ENCODE measurements around the gene BCL2A1.
"Not testable (repeated sequence)": the region's sequence is repeated elsewhere in the genome, so short reads cannot be mapped to it uniquely, and the experiment has no call there.

Gene BCL2A1

GRCh38 chr15:79923515-79924169 lies 47.4 kb downstream of the BCL2A1 start:
- DNase-seq (ENCODE audit: low read depth in 3 of 3) = peak; percentile 97 to 98 (median 98)

DNA sequence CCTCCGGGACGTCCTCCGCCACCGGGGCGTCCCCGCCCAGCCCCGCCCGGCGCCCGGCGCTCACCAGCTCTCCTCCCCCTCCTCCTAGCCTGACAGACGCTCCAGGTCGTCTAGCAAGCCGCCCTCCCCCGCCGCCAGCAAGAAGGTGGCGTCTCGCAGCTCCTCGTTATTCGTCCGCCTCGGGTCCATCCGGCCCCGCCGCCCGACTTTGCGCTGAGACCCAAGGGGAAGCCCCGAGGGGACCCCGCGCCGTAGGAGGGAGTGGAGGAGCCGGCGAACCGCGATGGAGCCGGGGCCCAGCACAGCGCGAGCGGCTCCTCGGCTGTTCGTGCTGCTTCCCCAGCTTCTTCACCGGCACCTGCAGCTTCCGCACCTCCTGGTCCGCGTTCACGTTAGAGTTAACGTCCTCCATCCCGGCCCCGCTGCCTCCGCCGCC lies 47.9 kb downstream of the BCL2A1 start:
- peak; percentile 46 to 73 (median 62) for DNase-seq (ENCODE audit: low read depth in 3 of 3)

GRCh38 chr15:79922512-79923078 lies 48.4 kb downstream of the BCL2A1 start:
- DNase-seq (ENCODE audit: low read depth in 3 of 3) = no peak

DNA sequence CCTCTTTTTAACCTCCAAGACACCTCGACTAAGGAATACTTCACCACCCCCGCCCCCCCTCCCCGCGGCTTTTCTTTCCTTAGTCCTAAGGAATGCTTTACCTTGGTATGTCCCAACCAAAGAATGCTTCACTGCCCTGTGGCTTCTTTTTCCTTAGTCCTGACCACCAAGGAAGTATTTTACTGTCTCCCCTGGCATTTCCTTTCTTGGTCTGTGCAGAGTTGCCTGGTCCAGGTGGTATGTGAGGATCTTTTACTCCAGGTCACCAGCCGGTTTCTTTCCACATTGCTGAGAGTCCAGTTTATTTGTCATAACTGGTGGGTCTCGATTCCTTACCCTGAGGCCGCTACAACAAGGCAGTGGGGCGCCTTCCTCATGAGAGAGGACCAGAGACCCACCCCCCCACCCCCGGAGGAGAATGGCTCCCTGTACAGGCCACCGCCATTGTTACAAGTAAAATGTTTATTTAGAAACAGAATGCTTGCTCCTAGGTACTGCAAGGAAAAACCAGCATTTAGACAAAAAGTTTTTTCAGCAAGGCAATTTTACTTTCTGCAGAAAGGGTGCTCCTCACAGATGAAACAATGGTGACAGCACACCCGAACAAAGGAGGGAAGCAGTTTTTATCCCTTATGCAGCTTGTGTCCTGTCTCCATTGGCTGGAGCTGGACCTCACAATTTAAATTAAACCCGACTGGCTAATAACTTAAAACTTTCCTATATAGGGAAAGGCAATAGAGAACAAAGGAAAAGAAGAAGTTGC lies 51.1 kb downstream of the BCL2A1 start:
- DNase-seq (ENCODE audit: low read depth in 3 of 3) = no peak

DNA sequence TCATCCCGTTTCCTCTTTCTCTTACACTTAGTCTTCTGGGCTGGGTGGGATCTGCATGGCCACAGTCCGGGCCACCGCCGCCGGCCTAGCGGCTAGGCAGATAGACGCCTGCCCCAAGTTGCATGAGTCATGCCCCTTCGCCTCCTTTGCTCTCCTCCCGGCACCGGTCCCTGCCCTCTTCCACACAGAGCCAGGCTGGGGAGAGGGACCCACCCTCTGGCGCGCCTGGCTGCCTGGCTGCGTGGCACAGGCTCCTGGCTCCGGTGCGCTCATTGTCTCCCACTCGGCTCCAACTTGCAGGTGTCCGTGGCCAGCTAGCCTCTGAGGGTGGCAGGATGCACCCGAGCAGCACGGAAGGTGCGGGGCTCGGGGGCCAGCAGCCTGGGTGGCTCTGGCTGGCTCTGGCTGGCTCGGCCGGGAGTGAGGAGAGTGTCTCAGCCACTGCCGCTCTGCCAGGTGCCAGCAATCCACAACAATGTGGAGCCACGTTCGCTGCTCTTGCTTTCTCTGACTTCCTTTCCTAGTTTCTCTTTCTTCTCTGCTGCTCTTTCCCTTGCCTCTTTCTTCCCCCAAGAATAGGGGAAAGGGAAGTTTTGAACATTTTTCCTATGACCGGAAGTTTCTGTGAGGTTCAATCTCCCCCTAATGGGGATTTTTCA lies 51.8 kb downstream of the BCL2A1 start:
- no peak for DNase-seq (ENCODE audit: low read depth in 3 of 3)

DNA sequence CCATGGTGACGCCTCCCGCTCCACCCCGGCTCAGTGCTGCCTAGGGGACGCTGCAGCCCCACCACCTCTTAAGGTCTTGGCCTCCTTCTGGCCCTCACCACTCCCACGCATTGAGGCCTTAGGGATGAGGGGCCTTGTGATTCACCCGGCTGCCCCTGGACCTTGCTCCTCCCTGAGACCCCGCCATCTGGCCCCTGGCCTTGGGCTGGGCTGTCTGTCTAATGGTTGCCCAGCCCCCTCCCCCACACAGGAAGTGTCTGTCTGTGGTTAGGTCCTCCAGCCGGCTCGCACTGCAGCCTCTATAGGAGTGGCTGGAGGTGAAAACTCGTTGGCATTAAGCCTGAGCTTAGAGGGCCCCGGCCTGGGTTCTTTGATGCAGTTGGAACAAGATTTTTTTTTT lies 52.7 kb downstream of the BCL2A1 start:
- no peak for DNase-seq (ENCODE audit: low read depth in 3 of 3)

- DNase-seq (ENCODE audit: low read depth in 3 of 3) = no peak
Measured at GRCh38 chr15:79916502-79917132, 54.4 kb downstream of the BCL2A1 start.

- DNase-seq (ENCODE audit: low read depth in 3 of 3) = not testable (repeated sequence)
Measured at GRCh38 chr15:79915776-79916501, 55.1 kb downstream of the BCL2A1 start.

DNA sequence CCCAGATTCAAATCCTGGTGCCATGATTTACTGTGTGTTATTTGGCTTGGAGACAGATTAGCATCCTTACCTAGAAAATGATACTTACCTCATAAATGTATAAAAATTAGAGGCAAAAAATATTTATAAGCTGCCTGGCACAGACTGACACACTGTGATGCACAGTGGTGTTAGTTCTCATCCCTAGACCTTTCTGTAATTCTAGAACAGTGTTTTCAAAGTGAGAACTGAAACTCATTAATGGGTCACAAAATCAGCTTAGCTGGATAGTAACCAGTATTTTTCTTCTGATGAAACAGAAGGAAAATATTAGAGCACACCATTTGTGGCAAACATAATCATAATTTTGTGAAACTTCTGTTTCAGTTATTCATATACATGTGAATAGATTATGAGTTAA lies 56.3 kb downstream of the BCL2A1 start:
- no peak for DNase-seq (ENCODE audit: low read depth in 3 of 3)

Data from stimulated activated CD4-positive, alpha-beta T cell treated with anti-CD3 and anti-CD28 coated beads, TNF-alpha, amount 100 ng/mL, for 48 hours (primary cell).